ENCODE data around the gene PGBD2.

The PGBD2 gene

GRCh38 chr1:248890549-248891498 is 15.2 kb upstream of the PGBD2 start:
- ChIA-PET CTCF (no interaction called here), POLR2A (no interaction called here)
- no peak for DNase-seq (ENCODE audit: extremely low spot score)
- TF ChIP-seq TARDBP (IDR thresholded peaks at IDR 0.05) (no peak), FOXK2 (IDR thresholded peaks at IDR 0.05) (no peak), NFRKB (IDR thresholded peaks at IDR 0.05) (no peak), FOXA1 (IDR thresholded peaks at IDR 0.05) (no peak), PKNOX1 (IDR thresholded peaks at IDR 0.05) (no peak), LEF1 (IDR thresholded peaks at IDR 0.05; ENCODE audit: borderline replicate concordance) (no peak), ZNF384 (IDR thresholded peaks at IDR 0.05) (no peak), HDGF (IDR thresholded peaks at IDR 0.05; ENCODE audit: borderline replicate concordance) (no peak), ELF4 (IDR thresholded peaks at IDR 0.05) (no peak), SP1 (IDR thresholded peaks at IDR 0.05) (no peak), SUZ12 (IDR thresholded peaks at IDR 0.05) (no peak), L3MBTL2 (conservative IDR thresholded peaks at IDR 0.05) (no peak), ARNT (IDR thresholded peaks at IDR 0.05) (no peak), FOXM1 (IDR thresholded peaks at IDR 0.05; ENCODE audit: borderline replicate concordance) (no peak), CTBP1 (IDR thresholded peaks at IDR 0.05; ENCODE audit: borderline replicate concordance) (no peak), BHLHE40 (IDR thresholded peaks at IDR 0.05; ENCODE audit: borderline replicate concordance) (no peak)

DNA sequence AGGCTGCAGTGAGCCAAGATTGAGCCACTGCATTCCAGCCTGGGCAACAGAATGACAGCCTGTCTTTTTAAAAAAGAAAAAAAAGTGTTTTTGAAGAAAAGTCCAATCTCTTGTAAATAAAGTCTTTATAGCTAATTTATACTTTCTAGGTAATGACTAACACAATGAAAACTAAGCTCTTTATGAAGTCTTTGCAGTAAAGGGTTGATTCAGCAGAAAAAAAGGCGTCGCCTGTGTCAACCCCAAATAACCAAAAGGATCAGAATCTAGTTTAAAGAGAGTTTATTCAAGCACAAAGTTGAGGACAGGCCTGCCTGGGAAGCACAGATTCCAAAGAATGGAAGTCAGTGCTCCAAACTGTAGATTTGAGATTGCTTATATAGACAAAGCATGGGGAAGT is 14.3 kb upstream of the PGBD2 start:
- DNase-seq (ENCODE audit: extremely low spot score) = no peak
- no peak for TF ChIP-seq L3MBTL2 (conservative IDR thresholded peaks at IDR 0.05)
- no peak for TF ChIP-seq NFRKB (IDR thresholded peaks at IDR 0.05)
- TF ChIP-seq ARNT (IDR thresholded peaks at IDR 0.05) = no peak
- no peak for TF ChIP-seq BHLHE40 (IDR thresholded peaks at IDR 0.05; ENCODE audit: borderline replicate concordance)
- no peak for TF ChIP-seq HDGF (IDR thresholded peaks at IDR 0.05; ENCODE audit: borderline replicate concordance)
- no peak for TF ChIP-seq LEF1 (IDR thresholded peaks at IDR 0.05; ENCODE audit: borderline replicate concordance)
- no peak for TF ChIP-seq FOXA1 (IDR thresholded peaks at IDR 0.05)
- TF ChIP-seq FOXM1 (IDR thresholded peaks at IDR 0.05; ENCODE audit: borderline replicate concordance) = no peak
- TF ChIP-seq SUZ12 (IDR thresholded peaks at IDR 0.05) = no peak
- no peak for TF ChIP-seq TARDBP (IDR thresholded peaks at IDR 0.05)
- no peak for TF ChIP-seq CTBP1 (IDR thresholded peaks at IDR 0.05; ENCODE audit: borderline replicate concordance)
- TF ChIP-seq PKNOX1 (IDR thresholded peaks at IDR 0.05) = no peak
- no peak for TF ChIP-seq FOXK2 (IDR thresholded peaks at IDR 0.05)
- no peak for TF ChIP-seq ELF4 (IDR thresholded peaks at IDR 0.05)
- TF ChIP-seq SP1 (IDR thresholded peaks at IDR 0.05) = no peak
- no peak for TF ChIP-seq ZNF384 (IDR thresholded peaks at IDR 0.05)
- POLR2A ChIA-PET = no interaction called here
- CTCF ChIA-PET = no interaction called here

GRCh38 chr1:248892590-248892989 is 13.4 kb upstream of the PGBD2 start:
- CTCF ChIA-PET = no interaction called here
- TF ChIP-seq FOXA1 (IDR thresholded peaks at IDR 0.05) (no peak), SUZ12 (IDR thresholded peaks at IDR 0.05) (no peak), CTBP1 (IDR thresholded peaks at IDR 0.05; ENCODE audit: borderline replicate concordance) (no peak), TARDBP (IDR thresholded peaks at IDR 0.05) (no peak), ZNF384 (IDR thresholded peaks at IDR 0.05) (no peak), FOXM1 (IDR thresholded peaks at IDR 0.05; ENCODE audit: borderline replicate concordance) (no peak), FOXK2 (IDR thresholded peaks at IDR 0.05) (no peak), HDGF (IDR thresholded peaks at IDR 0.05; ENCODE audit: borderline replicate concordance) (no peak), NFRKB (IDR thresholded peaks at IDR 0.05) (no peak), PKNOX1 (IDR thresholded peaks at IDR 0.05) (no peak), BHLHE40 (IDR thresholded peaks at IDR 0.05; ENCODE audit: borderline replicate concordance) (no peak), L3MBTL2 (conservative IDR thresholded peaks at IDR 0.05) (no peak), ARNT (IDR thresholded peaks at IDR 0.05) (no peak), ELF4 (IDR thresholded peaks at IDR 0.05) (no peak), LEF1 (IDR thresholded peaks at IDR 0.05; ENCODE audit: borderline replicate concordance) (no peak), SP1 (IDR thresholded peaks at IDR 0.05) (no peak)
- no peak for DNase-seq (ENCODE audit: extremely low spot score)
- POLR2A ChIA-PET = no interaction called here

DNA sequence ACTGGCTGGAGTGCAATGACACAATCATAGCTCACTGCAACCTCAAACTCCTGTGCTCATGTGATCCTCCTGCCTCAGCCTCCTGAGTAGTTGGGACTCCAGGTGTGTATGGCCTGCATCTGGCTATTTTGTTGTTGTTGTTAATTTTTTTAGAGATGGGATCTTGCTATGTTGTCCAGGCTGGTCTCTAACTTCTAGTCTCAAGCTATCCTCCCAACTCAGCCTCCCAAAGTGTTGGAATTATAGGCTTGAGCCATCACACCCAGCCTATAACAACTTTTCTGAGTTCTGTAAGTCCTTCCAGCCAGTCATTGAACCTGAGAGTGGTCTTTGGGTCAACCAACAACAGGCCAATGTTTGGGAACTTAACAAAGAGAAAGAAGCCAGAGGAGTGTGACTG is 11.2 kb upstream of the PGBD2 start:
- no peak for DNase-seq (ENCODE audit: extremely low spot score)
- POLR2A ChIA-PET = no interaction called here
- TF ChIP-seq FOXM1 (IDR thresholded peaks at IDR 0.05; ENCODE audit: borderline replicate concordance) (no peak), L3MBTL2 (conservative IDR thresholded peaks at IDR 0.05) (no peak), SUZ12 (IDR thresholded peaks at IDR 0.05) (no peak), HDGF (IDR thresholded peaks at IDR 0.05; ENCODE audit: borderline replicate concordance) (no peak), SP1 (IDR thresholded peaks at IDR 0.05) (no peak), FOXA1 (IDR thresholded peaks at IDR 0.05) (no peak), ZNF384 (IDR thresholded peaks at IDR 0.05) (no peak)
- CTCF ChIA-PET = no interaction called here

GRCh38 chr1:248897412-248898337 is 8.4 kb upstream of the PGBD2 start:
- DNase-seq (ENCODE audit: extremely low spot score) = no peak
- TF ChIP-seq NFRKB (IDR thresholded peaks at IDR 0.05) = no peak
- no peak for TF ChIP-seq ELF4 (IDR thresholded peaks at IDR 0.05)
- TF ChIP-seq TARDBP (IDR thresholded peaks at IDR 0.05) = no peak
- TF ChIP-seq FOXK2 (IDR thresholded peaks at IDR 0.05) = no peak
- no peak for TF ChIP-seq LEF1 (IDR thresholded peaks at IDR 0.05; ENCODE audit: borderline replicate concordance)
- no peak for TF ChIP-seq PKNOX1 (IDR thresholded peaks at IDR 0.05)
- TF ChIP-seq SUZ12 (IDR thresholded peaks at IDR 0.05) = no peak
- POLR2A ChIA-PET = no interaction called here
- CTCF ChIA-PET = no interaction called here
